Measurements from ENCODE around the gene ARHGAP23.

The ARHGAP23 gene

GRCh38 chr17:38428112-38428642, at the start of gene ARHGAP23:
ARHGAP23 (plus strand) TSS chr17:38428464; CDS start chr17:38428486, 22 bp downstream.
- DNase-seq, result no peak

- no peak for DNase-seq
These were observed 48.8 kb upstream of the ARHGAP23 start for GRCh38 chr17:38379448-38379847.

GRCh38 chr17:38395090-38395489, 33.2 kb upstream of the ARHGAP23 start:
- DNase-seq, result no peak

DNA sequence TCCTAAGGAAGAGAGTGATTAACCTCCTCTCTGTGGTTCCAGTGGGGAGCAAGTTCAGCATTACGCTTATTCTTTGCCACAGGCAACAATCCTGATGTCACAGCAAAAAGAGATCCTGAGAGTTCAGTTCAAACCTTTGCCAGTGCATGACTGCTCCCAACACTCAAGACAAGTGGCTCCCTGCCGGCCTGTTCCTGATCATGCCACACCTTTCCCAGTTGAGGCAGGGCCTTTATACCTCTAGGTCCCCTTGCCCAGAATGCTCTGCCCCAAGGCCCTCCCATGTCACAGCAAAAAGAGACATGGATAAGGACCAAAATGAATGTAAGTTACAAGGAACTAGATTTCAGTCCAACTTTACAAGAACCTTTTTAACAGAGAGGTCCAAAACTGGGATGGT, 31.0 kb upstream of the ARHGAP23 start:
- no peak for DNase-seq

GRCh38 chr17:38400286-38400685, 28.0 kb upstream of the ARHGAP23 start:
- no peak for DNase-seq

DNA sequence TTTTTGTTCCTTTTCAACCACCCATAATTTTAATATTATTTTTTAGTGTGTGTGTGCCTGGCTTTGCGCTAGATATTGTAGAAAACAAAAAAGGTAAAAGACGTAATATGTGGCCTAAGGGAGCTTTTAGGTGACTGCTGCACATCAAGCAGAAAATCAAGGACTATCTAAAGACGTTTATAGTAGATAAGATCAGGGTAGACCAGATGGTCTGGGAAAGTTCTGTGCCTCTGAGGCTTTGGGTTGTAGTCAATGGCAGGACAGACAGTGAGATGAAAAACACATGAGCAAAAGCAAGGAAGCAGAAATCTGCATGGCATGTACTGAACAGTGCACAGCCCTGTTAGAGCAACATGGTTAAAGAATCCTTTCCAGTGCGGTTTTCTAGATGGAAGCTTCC, 26.8 kb upstream of the ARHGAP23 start:
- DNase-seq, result no peak

DNA sequence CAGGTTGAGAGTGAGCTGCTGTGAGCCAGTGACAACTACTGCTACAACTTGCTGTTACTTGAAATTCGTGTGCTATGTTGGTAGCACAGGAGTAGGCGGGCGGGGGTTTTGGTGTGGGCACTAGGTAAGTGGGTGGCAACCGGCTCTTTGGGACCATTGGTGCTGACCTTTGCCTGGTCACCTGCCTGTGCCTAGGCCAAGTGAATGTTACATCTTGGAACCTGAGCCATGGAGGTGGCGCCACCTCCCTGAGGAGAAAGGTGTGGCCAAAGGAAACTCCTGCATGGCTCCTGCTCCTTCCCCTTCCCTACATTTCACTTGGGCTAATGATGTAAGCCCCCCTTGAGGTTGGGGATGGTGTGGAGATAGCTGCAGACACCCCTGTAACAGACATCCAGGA, 25.4 kb upstream of the ARHGAP23 start:
- DNase-seq, result no peak

GRCh38 chr17:38403491-38403890, 24.8 kb upstream of the ARHGAP23 start:
- no peak for DNase-seq

DNA sequence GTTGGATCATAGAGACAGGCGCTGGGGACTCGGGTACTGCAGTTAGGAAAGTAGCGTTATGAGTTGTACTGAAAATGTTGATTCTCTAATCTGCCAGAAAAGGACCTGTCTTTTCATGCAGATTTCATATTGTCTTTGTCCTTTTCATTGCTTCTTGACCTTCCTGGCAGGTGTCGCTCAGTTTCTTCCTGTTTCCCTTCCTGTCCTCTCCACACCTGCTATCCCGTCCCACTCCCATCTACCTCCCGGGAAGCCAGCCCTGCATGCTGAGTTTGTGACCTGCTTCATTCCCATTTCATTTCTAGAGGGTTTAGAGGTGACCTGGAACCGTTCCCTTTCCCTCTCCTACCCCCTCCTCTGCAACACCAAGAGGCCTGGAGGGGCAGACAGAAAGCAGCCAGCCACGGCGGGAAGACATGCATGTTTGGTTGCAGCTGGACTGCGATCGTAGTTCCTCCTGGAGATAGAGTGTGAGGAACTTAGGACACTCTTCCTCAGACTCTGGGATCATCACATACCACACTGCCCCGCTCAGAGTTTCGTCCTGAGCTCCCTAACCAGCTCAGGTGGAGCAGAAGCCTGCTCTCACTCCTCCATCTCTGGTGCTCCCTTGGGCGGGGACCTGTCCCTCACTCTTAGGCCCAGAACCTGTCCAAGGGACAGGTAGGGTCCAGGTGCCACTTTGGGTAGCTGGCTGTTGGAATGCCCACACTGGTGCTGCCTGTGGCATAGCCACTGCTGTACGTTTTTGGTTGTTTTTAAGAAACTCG, 23.9 kb upstream of the ARHGAP23 start:
- no peak for DNase-seq

- DNase-seq, result no peak
These were observed 22.6 kb upstream of the ARHGAP23 start for GRCh38 chr17:38405654-38406053.

GRCh38 chr17:38410201-38410600, 18.1 kb upstream of the ARHGAP23 start:
- no peak for DNase-seq

DNA sequence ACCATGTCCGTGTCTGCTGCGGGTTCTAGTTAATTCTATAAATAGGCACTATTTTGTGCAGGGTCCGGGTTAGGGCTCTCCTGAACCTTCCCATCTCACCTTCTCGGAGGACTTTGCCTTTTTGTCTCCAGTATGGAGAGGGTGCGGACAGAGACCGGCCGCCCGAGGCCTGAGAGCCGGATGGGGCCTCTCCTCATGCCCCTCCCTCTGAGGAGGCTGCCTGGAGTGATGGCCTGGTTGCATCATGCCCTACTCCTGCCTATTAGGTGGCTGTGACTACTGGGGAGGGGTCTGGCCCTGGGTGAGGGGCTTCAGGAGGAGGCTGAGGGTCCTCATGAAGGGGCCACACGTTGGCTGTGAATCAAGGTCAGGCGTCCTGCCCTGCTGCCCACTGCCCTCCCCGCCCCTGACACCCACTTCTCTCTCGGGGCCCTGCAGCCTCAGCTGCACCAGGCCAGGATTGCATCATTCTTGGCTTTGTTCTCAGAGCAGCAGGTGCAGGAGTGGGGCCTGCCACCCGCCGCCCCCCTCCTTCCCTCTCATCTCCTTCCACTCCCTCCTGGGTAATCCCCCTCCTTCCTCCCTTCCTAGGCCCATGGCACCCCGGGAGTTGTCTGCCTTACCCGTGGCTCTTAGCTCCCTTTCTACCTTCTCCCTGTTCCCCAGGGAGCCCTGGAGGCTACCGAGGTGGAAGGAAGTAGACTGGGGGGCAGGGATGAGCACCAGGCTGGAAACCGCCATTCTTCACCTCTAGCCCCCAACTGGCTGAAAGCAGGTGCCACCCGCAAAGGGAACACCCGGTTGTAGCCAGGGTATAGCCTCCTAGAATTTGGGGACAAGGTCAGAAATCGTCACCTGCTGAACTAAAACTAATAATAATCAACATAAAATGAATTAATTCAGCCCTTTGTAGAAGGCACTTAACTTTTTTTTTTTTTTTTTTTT, 12.7 kb upstream of the ARHGAP23 start:
- peak; percentile 65 for DNase-seq

- no peak for DNase-seq
These were observed 11.4 kb upstream of the ARHGAP23 start for GRCh38 chr17:38416840-38417209.

DNA sequence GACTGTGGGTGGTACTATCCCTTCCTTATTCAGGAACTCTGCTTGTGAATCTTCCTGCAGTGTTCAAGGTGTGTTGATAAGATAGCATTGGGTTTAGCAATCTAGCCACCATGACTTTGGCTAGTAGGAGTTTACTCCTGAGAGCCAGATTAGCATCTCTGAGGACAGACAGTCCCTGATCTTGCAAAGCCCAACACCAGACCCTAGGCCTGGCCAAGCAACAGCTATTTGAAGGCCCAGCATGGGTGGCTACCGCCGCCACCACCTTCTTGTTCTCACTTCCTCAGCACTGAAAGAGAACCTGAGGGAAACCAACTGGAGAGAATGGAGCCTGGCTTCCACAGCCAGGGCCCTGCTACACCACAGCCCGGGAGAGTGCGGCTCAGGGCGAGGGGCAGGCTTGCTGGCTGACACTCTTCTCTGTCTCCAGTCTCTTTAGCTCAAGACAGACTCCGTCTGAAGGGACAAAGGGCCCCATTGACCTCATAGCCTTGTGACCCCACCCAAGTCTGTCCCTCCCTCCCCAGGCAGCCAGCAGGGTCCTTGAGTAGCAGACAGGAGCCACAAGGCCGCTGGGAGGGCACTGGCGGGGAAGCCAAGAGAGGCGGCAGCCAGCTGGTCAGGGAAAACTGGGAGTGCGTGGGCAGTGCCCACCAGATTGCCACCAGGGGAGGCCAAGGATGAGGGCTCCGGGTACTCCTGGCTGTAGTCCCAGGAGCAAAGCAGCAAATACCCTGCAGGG, 10.9 kb upstream of the ARHGAP23 start:
- no peak for DNase-seq

GRCh38 chr17:38418062-38418692, 10.1 kb upstream of the ARHGAP23 start:
- DNase-seq, result no peak

- no peak for DNase-seq
These were observed 9.4 kb upstream of the ARHGAP23 start for GRCh38 chr17:38418693-38419507.

DNA sequence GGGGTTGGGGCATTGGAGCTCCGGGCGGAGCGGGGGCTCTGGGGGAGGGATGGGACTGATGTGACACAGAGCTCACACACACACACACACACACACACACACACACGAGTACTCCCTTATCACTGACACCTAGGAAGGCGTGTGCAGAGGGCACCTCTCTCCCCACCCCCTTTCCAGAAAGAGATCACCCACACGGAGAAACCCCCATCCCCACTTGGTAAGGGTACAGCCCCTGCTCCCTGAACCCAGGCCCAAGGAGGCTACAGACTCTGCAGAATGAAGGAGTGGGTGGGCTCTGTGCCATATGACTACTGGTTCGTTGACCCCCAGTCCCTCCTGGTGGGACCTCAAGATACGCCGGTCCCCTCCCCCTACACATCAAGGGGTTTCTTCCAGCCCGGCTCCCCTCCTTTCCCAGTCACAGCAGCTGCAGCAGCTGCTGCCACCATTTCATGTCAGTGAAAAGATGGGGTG, 8.7 kb upstream of the ARHGAP23 start:
- no peak for DNase-seq

GRCh38 chr17:38420518-38420917, 7.7 kb upstream of the ARHGAP23 start:
- no peak for DNase-seq

DNA sequence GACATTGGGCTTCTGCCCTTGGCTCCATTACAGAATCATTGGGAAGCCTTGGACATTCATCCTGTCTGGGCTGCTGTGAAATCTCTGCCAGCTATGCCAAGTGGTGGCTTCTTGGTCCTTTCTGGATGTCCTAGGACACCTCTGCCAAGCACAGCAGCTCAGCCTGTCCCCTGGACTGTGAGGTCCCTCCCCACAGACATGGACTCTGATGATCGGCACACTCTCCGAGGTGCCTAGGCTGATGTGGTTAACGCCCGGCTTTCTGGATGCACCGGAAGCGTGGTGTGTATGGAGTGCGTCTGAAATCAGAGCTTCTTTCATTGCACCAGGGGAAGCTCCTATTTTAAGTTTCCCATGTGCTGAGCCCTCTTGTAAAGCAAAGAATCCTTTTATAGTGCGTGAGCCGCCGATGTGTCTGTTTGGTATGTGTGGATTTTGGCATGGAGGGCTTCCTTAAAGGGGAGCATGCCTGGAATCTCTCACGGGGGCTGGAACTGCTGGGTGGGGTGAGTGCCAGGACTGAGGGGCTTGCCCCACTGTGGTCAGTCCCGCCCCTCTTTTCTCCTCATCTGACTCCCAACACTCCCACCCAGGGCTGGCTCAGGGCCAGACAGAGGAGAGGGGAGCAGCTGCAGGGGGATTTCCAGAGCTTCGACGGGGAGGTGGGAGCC, 7.0 kb upstream of the ARHGAP23 start:
- no peak for DNase-seq

DNA sequence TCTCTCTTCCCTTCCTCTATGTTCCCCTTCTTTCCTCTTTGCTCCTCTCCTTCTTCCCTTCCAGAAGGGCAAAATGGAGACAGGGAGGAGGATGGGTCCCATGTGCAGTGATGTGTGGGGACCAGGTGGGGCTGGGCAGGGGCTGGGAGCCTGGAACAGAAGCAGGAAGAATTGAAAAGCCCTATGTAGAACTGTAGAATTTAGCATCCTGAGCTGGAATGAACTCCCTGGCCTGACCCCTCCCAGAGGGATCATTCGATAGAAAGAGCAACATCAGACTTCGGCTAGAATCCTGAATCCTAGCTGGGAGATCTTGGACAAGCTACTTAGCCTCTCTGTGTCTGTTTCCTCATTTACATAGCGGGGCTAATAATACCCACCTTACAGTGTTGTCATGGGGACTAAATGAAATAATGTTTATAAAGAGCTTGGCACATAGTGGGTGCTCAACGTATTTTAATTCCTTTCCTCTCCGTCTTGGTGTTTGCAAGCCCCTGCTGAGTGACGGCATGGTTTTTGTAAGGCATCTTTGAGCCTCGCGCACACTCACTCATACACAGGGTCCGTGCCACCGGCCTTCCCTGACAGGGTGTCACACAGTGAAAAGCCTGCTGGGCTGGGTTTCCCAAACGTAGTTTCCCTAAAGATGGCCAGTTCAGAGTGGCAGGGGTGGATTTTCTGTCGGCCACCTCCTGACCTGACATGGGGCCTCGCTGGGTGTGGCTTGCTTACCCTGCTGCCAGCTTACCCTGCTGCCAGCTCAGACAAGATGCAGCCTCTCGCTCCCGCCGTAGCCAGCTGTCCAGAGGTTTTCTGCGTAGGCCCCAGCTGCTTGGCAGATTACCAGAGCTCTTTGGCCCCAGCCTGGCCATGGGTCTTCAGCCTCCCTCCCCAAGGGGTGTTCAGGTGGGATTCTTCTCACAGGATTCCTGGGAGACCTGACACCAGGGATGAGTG, 6.1 kb upstream of the ARHGAP23 start:
- DNase-seq, result peak; percentile 30
